Osteoblast (primary cell): ENCODE results near the gene HAVCR1. TPM values are rescaled to one million over a fixed set of nuclear protein-coding genes. Genes with fewer than 3 reads are reported as not detected.

ENCODE experiments used
- DNase-seq: peaks from one replicate; pipeline ENCODE4 v3.0.0; 2011; ENCODE audit warnings: low spot score, mixed read lengths; ENCODE audit not compliant: insufficient read length; ENCODE audit errors: missing footprints
- H2AFZ ChIP-seq: 2 replicates; pipeline ENCODE4 v1.6.0; 2011; ENCODE audit warnings: mild to moderate bottlenecking, low read length
- H3K27ac ChIP-seq: 2 replicates; pipeline ENCODE4 v1.5.1; 2011; ENCODE audit warnings: mild to moderate bottlenecking, low read depth, low read length, moderate library complexity
- H3K27me3 ChIP-seq: 2 replicates; pipeline ENCODE4 v1.6.0; 2012; ENCODE audit warnings: mild to moderate bottlenecking, control low read depth, inconsistent platforms, low read length, moderate library complexity; ENCODE audit not compliant: insufficient read depth
- H3K36me3 ChIP-seq: 2 replicates; pipeline ENCODE4 v1.5.1; 2011; ENCODE audit warnings: mild to moderate bottlenecking, low read length, control low read depth, moderate library complexity; ENCODE audit not compliant: insufficient read depth
- H3K4me1 ChIP-seq: 2 replicates; pipeline ENCODE4 v1.5.1; 2011; ENCODE audit warnings: mild to moderate bottlenecking, low read length, control low read depth, moderate library complexity; ENCODE audit not compliant: insufficient read depth
- H3K4me2 ChIP-seq: 2 replicates; pipeline ENCODE4 v1.6.0; 2011; ENCODE audit warnings: mild to moderate bottlenecking, low read length; ENCODE audit not compliant: insufficient read depth
- H3K4me3 ChIP-seq: fragments of 200-600 bp; sonication (generic); 3 replicates; pipeline ENCODE4 v1.5.1; 2012; ENCODE audit warnings: mild to moderate bottlenecking, low read length, inconsistent platforms; ENCODE audit not compliant: insufficient read depth
- H3K79me2 ChIP-seq: 2 replicates; pipeline ENCODE4 v1.6.0; 2012; ENCODE audit warnings: mild to moderate bottlenecking, low read length, control low read depth, inconsistent platforms; ENCODE audit not compliant: insufficient read depth
- H3K9me3 ChIP-seq: 2 replicates; pipeline ENCODE4 v1.5.1; 2011; ENCODE audit warnings: low read depth, low read length, control low read depth
- H4K20me1 ChIP-seq: 2 replicates; pipeline ENCODE4 v1.6.0; 2012; ENCODE audit warnings: mild to moderate bottlenecking, low read length, control low read depth; ENCODE audit not compliant: insufficient read depth
- CTCF ChIP-seq: IDR thresholded peaks from 2 replicates; pipeline ENCODE4 v1.5.1; 2011; ENCODE audit warnings: mild to moderate bottlenecking, low read depth, low read length, moderate library complexity; ENCODE audit errors: extremely low read depth
- total RNA-seq: library from RNA; depleted of rRNA; stranded (reverse); fragments of >200 nt; gene quantifications from 2 replicates; pipeline ENCODE4 v1.2.3, GENCODE V29; 2012

Gene HAVCR1
- total RNA-seq, 1 donor: 0.36 TPM

GRCh38 chr5:157076558-157076957 lies 17.6 kb upstream of the HAVCR1 start:
- H3K4me2 ChIP-seq: no peak overlapping the region
- no peak overlapping the region for H3K4me3 ChIP-seq
- peaks cover 5% of the 10 kb centered on the region for H3K4me1 ChIP-seq
- peak; percentile 29 for DNase-seq
- no peaks in the 10 kb centered on the region for H3K36me3 ChIP-seq
- no peak overlapping the region for H3K27ac ChIP-seq
- no peaks in the 10 kb centered on the region for H3K9me3 ChIP-seq
- H3K79me2 ChIP-seq: no peaks in the 10 kb centered on the region
- no peaks in the 10 kb centered on the region for H4K20me1 ChIP-seq
- H3K27me3 ChIP-seq: no peaks in the 10 kb centered on the region
- TF ChIP-seq CTCF: no peak
- H2AFZ ChIP-seq: no peak overlapping the region

- Histone ChIP-seq H2AFZ (no peak overlapping the region), H4K20me1 (no peaks in the 10 kb centered on the region), H3K4me3 (no peak overlapping the region), H3K9me3 (no peaks in the 10 kb centered on the region), H3K27me3 (no peaks in the 10 kb centered on the region), H3K27ac (no peak overlapping the region), H3K4me2 (no peak overlapping the region), H3K4me1 (peaks cover 5% of the 10 kb centered on the region), H3K36me3 (no peaks in the 10 kb centered on the region), H3K79me2 (no peaks in the 10 kb centered on the region)
- no peak for TF ChIP-seq CTCF
- no peak for DNase-seq
Observed at GRCh38 chr5:157072508-157072907, 13.6 kb upstream of the HAVCR1 start.

GRCh38 chr5:157069949-157070348 lies 11.0 kb upstream of the HAVCR1 start:
- no peak overlapping the region for H3K4me2 ChIP-seq
- no peaks in the 10 kb centered on the region for H3K36me3 ChIP-seq
- no peaks in the 10 kb centered on the region for H3K9me3 ChIP-seq
- H4K20me1 ChIP-seq: no peaks in the 10 kb centered on the region
- H3K27ac ChIP-seq: no peak overlapping the region
- no peaks in the 10 kb centered on the region for H3K79me2 ChIP-seq
- H3K4me3 ChIP-seq: no peak overlapping the region
- no peaks in the 10 kb centered on the region for H3K4me1 ChIP-seq
- no peaks in the 10 kb centered on the region for H3K27me3 ChIP-seq
- no peak for DNase-seq
- no peak overlapping the region for H2AFZ ChIP-seq
- TF ChIP-seq CTCF: no peak

- Histone ChIP-seq H2AFZ (no peak overlapping the region), H4K20me1 (no peaks in the 10 kb centered on the region), H3K79me2 (no peaks in the 10 kb centered on the region), H3K27ac (no peak overlapping the region), H3K4me3 (no peak overlapping the region), H3K27me3 (no peaks in the 10 kb centered on the region), H3K36me3 (no peaks in the 10 kb centered on the region), H3K9me3 (no peaks in the 10 kb centered on the region), H3K4me2 (no peak overlapping the region), H3K4me1 (no peaks in the 10 kb centered on the region)
- no peak for DNase-seq
- TF ChIP-seq CTCF: no peak
Observed at GRCh38 chr5:157068785-157069184, 9.9 kb upstream of the HAVCR1 start.
